Neural cell (in vitro differentiated cells): ENCODE data around the gene RABEP2. TPM values are rescaled to one million over a fixed set of nuclear protein-coding genes. Genes with fewer than 3 reads are reported as not detected.
"Not testable (repeated sequence)": the region's sequence is repeated elsewhere in the genome, so short reads cannot be mapped to it uniquely, and the experiment has no call there.

ENCODE experiments used
- H2AFZ ChIP-seq: fragments of 200-600, 300-800 bp; sonication (generic), shearing (Covaris generic); 2 replicates; pipeline ENCODE4 v1.6.0; 2014; ENCODE audit warnings: low read depth, mild to moderate bottlenecking, antibody characterized with exemption, low read length, moderate library complexity
- H3F3A ChIP-seq: fragments of 200-600 bp; shearing (Covaris generic); 2 replicates; pipeline ENCODE4 v1.6.1; 2016; ENCODE audit warnings: mild to moderate bottlenecking, moderate library complexity, mixed read lengths, antibody characterized with exemption, low read length; ENCODE audit not compliant: insufficient read depth, poor library complexity, severe bottlenecking
- H3K27ac ChIP-seq: fragments of 200-600, 300-800 bp; sonication (generic), shearing (Covaris generic); 2 replicates; pipeline ENCODE4 v1.5.1; 2014; ENCODE audit warnings: mild to moderate bottlenecking, low read length, moderate library complexity
- H3K27me3 ChIP-seq: fragments of 300-800, 200-600 bp; sonication (generic), shearing (Covaris generic); 2 replicates; pipeline ENCODE4 v1.6.0; 2014; ENCODE audit warnings: mild to moderate bottlenecking, low read depth, low read length, moderate library complexity; ENCODE audit not compliant: insufficient read depth
- H3K36me3 ChIP-seq: fragments of 300-800, 200-600 bp; sonication (generic), shearing (Covaris generic); 2 replicates; pipeline ENCODE4 v1.5.1; 2014; ENCODE audit warnings: mild to moderate bottlenecking, antibody characterized with exemption, low read length, moderate library complexity; ENCODE audit not compliant: insufficient read depth
- H3K4me2 ChIP-seq: fragments of 300-800, 200-600 bp; sonication (generic), shearing (Covaris generic); 2 replicates; pipeline ENCODE4 v1.6.0; 2014; ENCODE audit warnings: mild to moderate bottlenecking, low read length
- H3K4me3 ChIP-seq: fragments of 300-800, 200-600 bp; sonication (generic), shearing (Covaris generic); 2 replicates; pipeline ENCODE4 v1.5.1; 2014; ENCODE audit warnings: mild to moderate bottlenecking, low read length, moderate library complexity
- H3K79me2 ChIP-seq: fragments of 200-600 bp; shearing (Covaris generic); replicated peaks from 2 replicates; pipeline ENCODE4 v1.6.0; 2014; ENCODE audit warnings: mild to moderate bottlenecking, low read length, moderate library complexity; ENCODE audit not compliant: insufficient read depth
- H3K9ac ChIP-seq: fragments of 300-800, 200-600 bp; sonication (generic), shearing (Covaris generic); 2 replicates; pipeline ENCODE4 v1.6.1; 2016; ENCODE audit warnings: mild to moderate bottlenecking, low read length, mixed read lengths
- H3K9me2 ChIP-seq: fragments of 200-600 bp; shearing (Covaris generic); 2 replicates; pipeline ENCODE4 v1.6.1; 2016; ENCODE audit warnings: mild to moderate bottlenecking, low read length, mixed read lengths; ENCODE audit not compliant: insufficient read depth
- H3K9me3 ChIP-seq: fragments of 200-600, 300-800 bp; sonication (generic), shearing (Covaris generic); 2 replicates; pipeline ENCODE4 v1.6.1; 2016; ENCODE audit warnings: mild to moderate bottlenecking, mixed run types, low read length, moderate library complexity, mixed read lengths
- H4K20me1 ChIP-seq: fragments of 200-600 bp; shearing (Covaris generic); 2 replicates; pipeline ENCODE4 v1.6.1; 2016; ENCODE audit warnings: mild to moderate bottlenecking, mixed run types; ENCODE audit not compliant: insufficient read depth
- CTCF ChIP-seq: fragments of 450-650 bp; IDR thresholded peaks from 2 replicates; pipeline ENCODE4 v1.5.1; 2014; ENCODE audit warnings: antibody characterized with exemption, mild to moderate bottlenecking, moderate library complexity; ENCODE audit not compliant: poor library complexity, severe bottlenecking
- EZH2 ChIP-seq: fragments of 200-600, 300-800 bp; shearing (Covaris generic), sonication (generic); IDR thresholded peaks from 2 replicates; pipeline ENCODE4 v1.6.1; 2014; ENCODE audit warnings: antibody characterized with exemption, low read length, borderline replicate concordance, mild to moderate bottlenecking; ENCODE audit not compliant: insufficient read depth, poor library complexity, severe bottlenecking
- MXI1 ChIP-seq: fragments of 450-650 bp; conservative IDR thresholded peaks from 2 replicates; pipeline ENCODE4 v1.6.1; 2014; ENCODE audit warnings: antibody characterized with exemption, mild to moderate bottlenecking; ENCODE audit not compliant: poor library complexity, severe bottlenecking
- POLR2AphosphoS5 ChIP-seq: IDR thresholded peaks from 2 replicates; pipeline ENCODE4 v1.6.1; 2012
- RAD21 ChIP-seq: fragments of 450-650 bp; conservative IDR thresholded peaks from 2 replicates; pipeline ENCODE4 v1.6.1; 2014; ENCODE audit warnings: antibody characterized with exemption, mild to moderate bottlenecking, moderate library complexity
- REST ChIP-seq: IDR thresholded peaks from 2 replicates; pipeline ENCODE4 v1.6.1; 2012; ENCODE audit warnings: borderline replicate concordance
- SMC3 ChIP-seq: fragments of 450-650 bp; conservative IDR thresholded peaks from 2 replicates; pipeline ENCODE4 v1.6.1; 2014; ENCODE audit warnings: antibody characterized with exemption, mild to moderate bottlenecking, moderate library complexity; ENCODE audit not compliant: poor library complexity
- TAF1 ChIP-seq: IDR thresholded peaks from 2 replicates; pipeline ENCODE4 v1.6.1; 2012; ENCODE audit warnings: low read depth
- polyA plus RNA-seq: library from polyadenylated mRNA; depleted of rRNA; stranded (reverse); fragments of >200 nt; gene quantifications from 2 replicates; pipeline ENCODE4 v1.2.3, GENCODE V29; 2014

Gene RABEP2
- polyA plus RNA-seq, 1 donor from 2014 or later: 27.5 TPM

GRCh38 chr16:28895609-28896008, 29.4 kb downstream of the RABEP2 start (continued):
- no peak for TF ChIP-seq CTCF
- TF ChIP-seq RAD21: no peak
- no peak for TF ChIP-seq POLR2AphosphoS5
- no peak for TF ChIP-seq MXI1

- no peaks in the 10 kb centered on the region for H3K36me3 ChIP-seq
- no peak overlapping the region for H3K27ac ChIP-seq
- H3K27me3 ChIP-seq: no peaks in the 10 kb centered on the region
- TF ChIP-seq SMC3: no peak
- no peak for TF ChIP-seq TAF1
- TF ChIP-seq REST: no peak
- no peaks in the 10 kb centered on the region for H3K9me2 ChIP-seq
- no peaks in the 10 kb centered on the region for H3K79me2 ChIP-seq
- no peak overlapping the region for H3K4me3 ChIP-seq
- no peaks in the 10 kb centered on the region for H3K9me3 ChIP-seq
- no peaks in the 10 kb centered on the region for H4K20me1 ChIP-seq
- H2AFZ ChIP-seq: no peak overlapping the region
- no peak overlapping the region for H3K4me2 ChIP-seq
- H3K9ac ChIP-seq: no peak overlapping the region
- H3F3A ChIP-seq: no peaks in the 10 kb centered on the region
Observed at GRCh38 chr16:28893291-28893690, 31.7 kb downstream of the RABEP2 start.

- H3K4me3 ChIP-seq: no peak overlapping the region
- no peaks in the 10 kb centered on the region for H3K27me3 ChIP-seq
- no peaks in the 10 kb centered on the region for H3K36me3 ChIP-seq
- H3K4me2 ChIP-seq: no peak overlapping the region
- no peaks in the 10 kb centered on the region for H3K9me3 ChIP-seq
- H3K27ac ChIP-seq: no peak overlapping the region
- no peak overlapping the region for H2AFZ ChIP-seq
- TF ChIP-seq EZH2 (no peak), REST (no peak)
- no peaks in the 10 kb centered on the region for H3K9me2 ChIP-seq
- H4K20me1 ChIP-seq: no peaks in the 10 kb centered on the region
- no peaks in the 10 kb centered on the region for H3F3A ChIP-seq
- no peaks in the 10 kb centered on the region for H3K79me2 ChIP-seq
- H3K9ac ChIP-seq: no peak overlapping the region
Observed at GRCh38 chr16:28891964-28892890, 32.8 kb downstream of the RABEP2 start.

GRCh38 chr16:28890355-28890754, 34.7 kb downstream of the RABEP2 start:
- H3K9me3 ChIP-seq, H3K4me2 ChIP-seq, H3K36me3 ChIP-seq, H3K9ac ChIP-seq, H3K79me2 ChIP-seq, H3K27me3 ChIP-seq, H3F3A ChIP-seq, H3K4me3 ChIP-seq, H3K27ac ChIP-seq, H3K9me2 ChIP-seq, H4K20me1 ChIP-seq, H2AFZ ChIP-seq: not testable (repeated sequence)
